Measurements from ENCODE around the gene DUS1L.

DNA sequence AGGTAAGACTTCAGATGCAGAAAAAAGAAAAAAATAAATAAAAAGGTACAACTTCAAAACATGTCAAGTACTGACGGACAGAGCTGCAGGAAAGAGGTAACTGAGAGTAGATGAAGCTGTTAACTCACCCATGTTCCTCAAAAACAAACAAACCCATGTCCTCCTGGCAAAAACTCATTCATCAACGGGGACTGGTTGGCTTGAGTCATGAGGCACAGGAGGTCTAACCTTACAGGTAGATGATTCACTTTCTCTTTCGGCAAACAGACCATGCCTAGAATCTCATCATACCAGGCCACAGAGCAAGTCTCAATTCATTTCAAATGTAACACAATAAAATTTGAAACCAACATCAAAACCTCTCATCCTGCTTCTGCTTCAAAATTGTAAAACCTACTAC is 44.7 kb upstream of the DUS1L start:
- no peak for TF ChIP-seq CTCF (IDR thresholded peaks at IDR 0.05; ENCODE audit: low read depth, low read length, poor library complexity, severe bottlenecking)
- TF ChIP-seq EZH2phosphoT487 (IDR thresholded peaks at IDR 0.05; ENCODE audit: borderline replicate concordance, low read length) = no peak

Data from DOHH2 (cell line).